SK-N-SH treated with all-trans-retinoic acid at 6 μM for 48 hours (cell line): ENCODE data around the gene PEPD.

Experiments used
- ARNTL ChIP-seq: fragments of 450-650 bp; formaldehyde crosslinking; IDR thresholded peaks from 2 replicates; pipeline ENCODE4 v1.5.0; 2020; ENCODE audit warnings: low read depth, mild to moderate bottlenecking, moderate library complexity, borderline replicate concordance
- CREB5 ChIP-seq: fragments of 250-450 bp; sonication (Bioruptor Pico); IDR thresholded peaks from 2 replicates; pipeline ENCODE4 v1.5.1; 2020; ENCODE audit warnings: low read depth, mild to moderate bottlenecking, moderate library complexity
- CSDC2 ChIP-seq: fragments of 250-450 bp; sonication (Bioruptor Pico); IDR thresholded peaks from 2 replicates; pipeline ENCODE4 v1.5.0; 2020; ENCODE audit warnings: mild to moderate bottlenecking, moderate library complexity
- GLIS3 ChIP-seq: fragments of 250-450 bp; sonication (Bioruptor Pico); IDR thresholded peaks from 2 replicates; pipeline ENCODE4 v1.5.0; 2020; ENCODE audit warnings: mild to moderate bottlenecking, moderate library complexity
- OSR1 ChIP-seq: fragments of 250-450 bp; sonication (Bioruptor Pico); IDR thresholded peaks from 2 replicates; pipeline ENCODE4 v1.8.0; 2022; ENCODE audit warnings: moderate library complexity, mild to moderate bottlenecking, inconsistent platforms
- PATZ1 ChIP-seq: fragments of 250-450 bp; sonication (Bioruptor Pico); IDR thresholded peaks from 2 replicates; pipeline ENCODE4 v1.8.0; 2020; ENCODE audit warnings: mild to moderate bottlenecking, moderate library complexity, borderline replicate concordance
- POU6F1 ChIP-seq: fragments of 250-450 bp; sonication (Bioruptor Pico); IDR thresholded peaks from 2 replicates; pipeline ENCODE4 v1.8.0; 2021; ENCODE audit warnings: low read depth, mild to moderate bottlenecking, moderate library complexity, borderline replicate concordance
- TOX ChIP-seq: fragments of 250-450 bp; sonication (Bioruptor Pico); IDR thresholded peaks from 2 replicates; pipeline ENCODE4 v1.8.0; 2021; ENCODE audit warnings: mild to moderate bottlenecking, moderate library complexity, borderline replicate concordance
- ZC3H10 ChIP-seq: fragments of 250-450 bp; sonication (Bioruptor Pico); IDR thresholded peaks from 2 replicates; pipeline ENCODE4 v1.5.1; 2021; ENCODE audit warnings: mild to moderate bottlenecking, moderate library complexity
- ZFP3 ChIP-seq: fragments of 250-450 bp; sonication (Bioruptor Pico); IDR thresholded peaks from 2 replicates; pipeline ENCODE4 v1.5.0; 2020; ENCODE audit warnings: mild to moderate bottlenecking, moderate library complexity
- ZFP30 ChIP-seq: fragments of 450-650 bp; formaldehyde crosslinking; IDR thresholded peaks from 2 replicates; pipeline ENCODE4 v1.5.0; 2022; ENCODE audit warnings: mild to moderate bottlenecking, moderate library complexity
- ZNF8 ChIP-seq: fragments of 450-650 bp; formaldehyde crosslinking; IDR thresholded peaks from 2 replicates; pipeline ENCODE4 v1.5.0; 2020; ENCODE audit warnings: mild to moderate bottlenecking, moderate library complexity
- TF ChIP-seq, protein P1 (sequence below): fragments of 250-450 bp; sonication (Bioruptor Pico); IDR thresholded peaks from 2 replicates; pipeline ENCODE4 v1.5.0; 2020; ENCODE audit warnings: mild to moderate bottlenecking, moderate library complexity

- no peak for TF ChIP-seq TOX
- TF ChIP-seq ZFP3 (CRISPR knock-in tag): no peak
- TF ChIP-seq PATZ1 (CRISPR knock-in tag): no peak
- TF ChIP-seq OSR1: no peak
- TF ChIP-seq ZNF8: no peak
- TF ChIP-seq ZFP30 (CRISPR knock-in tag): no peak
- TF ChIP-seq, protein P1, sequence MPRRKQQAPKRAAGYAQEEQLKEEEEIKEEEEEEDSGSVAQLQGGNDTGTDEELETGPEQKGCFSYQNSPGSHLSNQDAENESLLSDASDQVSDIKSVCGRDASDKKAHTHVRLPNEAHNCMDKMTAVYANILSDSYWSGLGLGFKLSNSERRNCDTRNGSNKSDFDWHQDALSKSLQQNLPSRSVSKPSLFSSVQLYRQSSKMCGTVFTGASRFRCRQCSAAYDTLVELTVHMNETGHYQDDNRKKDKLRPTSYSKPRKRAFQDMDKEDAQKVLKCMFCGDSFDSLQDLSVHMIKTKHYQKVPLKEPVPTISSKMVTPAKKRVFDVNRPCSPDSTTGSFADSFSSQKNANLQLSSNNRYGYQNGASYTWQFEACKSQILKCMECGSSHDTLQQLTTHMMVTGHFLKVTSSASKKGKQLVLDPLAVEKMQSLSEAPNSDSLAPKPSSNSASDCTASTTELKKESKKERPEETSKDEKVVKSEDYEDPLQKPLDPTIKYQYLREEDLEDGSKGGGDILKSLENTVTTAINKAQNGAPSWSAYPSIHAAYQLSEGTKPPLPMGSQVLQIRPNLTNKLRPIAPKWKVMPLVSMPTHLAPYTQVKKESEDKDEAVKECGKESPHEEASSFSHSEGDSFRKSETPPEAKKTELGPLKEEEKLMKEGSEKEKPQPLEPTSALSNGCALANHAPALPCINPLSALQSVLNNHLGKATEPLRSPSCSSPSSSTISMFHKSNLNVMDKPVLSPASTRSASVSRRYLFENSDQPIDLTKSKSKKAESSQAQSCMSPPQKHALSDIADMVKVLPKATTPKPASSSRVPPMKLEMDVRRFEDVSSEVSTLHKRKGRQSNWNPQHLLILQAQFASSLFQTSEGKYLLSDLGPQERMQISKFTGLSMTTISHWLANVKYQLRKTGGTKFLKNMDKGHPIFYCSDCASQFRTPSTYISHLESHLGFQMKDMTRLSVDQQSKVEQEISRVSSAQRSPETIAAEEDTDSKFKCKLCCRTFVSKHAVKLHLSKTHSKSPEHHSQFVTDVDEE: no peak
- TF ChIP-seq CSDC2 (CRISPR knock-in tag): no peak
- TF ChIP-seq GLIS3: no peak
- TF ChIP-seq POU6F1 (CRISPR knock-in tag): no peak
- TF ChIP-seq CREB5 (CRISPR knock-in tag): no peak
- TF ChIP-seq ARNTL (CRISPR knock-in tag): no peak
- no peak for TF ChIP-seq ZC3H10 (CRISPR knock-in tag)
Observed at GRCh38 chr19:33519416-33519815, 2.2 kb downstream of the PEPD start.
